Measurements from ENCODE around the gene L3MBTL3.

The L3MBTL3 gene

DNA sequence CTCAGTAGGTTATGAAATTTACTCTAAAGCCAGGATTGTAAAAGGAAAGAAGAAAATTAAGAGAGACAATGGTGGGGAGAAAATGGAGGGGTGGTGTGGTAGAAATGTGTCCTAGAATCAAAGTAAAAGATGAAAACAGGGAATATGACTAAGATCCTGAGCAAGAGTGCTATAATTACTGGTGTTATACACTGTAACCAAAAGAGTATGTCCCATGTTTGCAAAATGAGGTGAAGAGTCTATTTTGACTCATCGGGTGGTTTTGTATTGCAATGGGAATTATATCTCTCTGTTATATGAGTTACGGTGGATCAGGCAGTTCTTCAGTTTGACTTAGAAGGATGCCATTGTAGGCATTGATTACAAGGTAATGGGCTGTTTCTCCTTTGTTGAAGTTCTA, 8.5 kb downstream of the L3MBTL3 start:
- DNase-seq (ENCODE audit: low read depth in 3 of 3), result no peak

DNA sequence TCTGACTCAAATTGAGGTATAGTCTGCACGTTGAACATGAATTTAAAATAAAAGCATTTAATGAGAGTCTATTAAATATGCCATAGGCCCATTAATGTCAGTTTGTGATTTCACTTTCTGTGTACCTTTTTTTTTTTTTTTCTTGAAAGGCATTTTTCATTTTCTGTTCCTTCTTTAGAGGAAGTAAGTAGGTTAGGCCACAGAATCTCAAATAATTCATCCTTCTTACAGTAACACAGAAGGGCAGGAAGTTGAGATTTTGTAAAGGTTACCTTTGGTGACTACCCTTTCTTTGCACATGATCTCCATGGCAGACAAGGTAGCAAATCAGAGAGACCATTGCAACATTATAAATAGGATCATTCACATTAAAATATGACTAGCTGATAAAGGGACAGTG, 9.6 kb downstream of the L3MBTL3 start:
- DNase-seq (ENCODE audit: low read depth in 3 of 3), result no peak

DNA sequence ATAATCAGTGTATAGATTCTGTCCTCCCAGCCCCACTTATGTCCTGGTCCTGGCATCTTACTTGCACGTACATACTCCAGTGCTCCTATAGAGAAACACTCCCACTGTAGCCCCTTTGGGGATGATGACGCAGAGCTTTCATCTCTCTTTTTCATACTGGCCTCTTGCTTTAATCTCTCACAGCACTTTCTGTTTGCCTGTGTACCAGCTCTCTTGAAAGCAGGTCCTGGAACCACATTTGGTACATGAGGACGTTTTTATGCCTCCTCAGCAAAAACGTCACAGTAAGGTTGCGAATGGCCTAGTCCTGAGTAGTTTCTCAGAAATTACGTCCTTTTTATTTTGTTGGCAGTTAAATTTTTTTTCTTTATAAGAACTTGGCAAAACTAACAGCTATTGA, 10.8 kb downstream of the L3MBTL3 start:
- no peak for DNase-seq (ENCODE audit: low read depth in 3 of 3)

DNA sequence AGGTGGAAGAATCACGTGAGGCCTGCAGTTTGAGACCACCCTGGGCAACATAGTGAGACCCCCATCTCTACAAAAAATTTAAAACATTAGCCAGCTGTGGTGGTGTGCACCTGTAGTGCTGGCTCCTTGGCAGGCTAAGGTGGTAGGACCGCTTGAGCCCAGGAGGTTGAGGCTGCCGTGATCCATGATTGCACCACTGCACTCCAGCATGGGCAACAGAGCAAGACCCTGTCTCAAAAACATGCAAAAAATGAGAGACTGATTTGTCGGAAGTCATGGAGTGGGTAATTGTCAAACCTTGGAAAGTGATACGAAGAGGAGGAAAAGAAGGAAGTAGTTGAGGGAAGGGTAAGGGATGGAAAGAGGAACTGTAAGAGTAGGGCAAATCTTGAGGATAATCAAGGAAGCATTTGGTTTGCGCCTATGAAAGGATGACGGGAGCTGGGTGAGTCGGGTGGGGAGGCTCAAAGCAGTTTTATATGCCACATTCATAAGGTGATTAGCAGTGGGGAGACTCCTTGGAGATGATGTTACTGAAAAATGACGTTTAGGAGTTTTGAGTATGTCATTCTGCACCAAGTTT, 14.5 kb downstream of the L3MBTL3 start:
- DNase-seq (ENCODE audit: low read depth in 3 of 3), result no peak

DNA sequence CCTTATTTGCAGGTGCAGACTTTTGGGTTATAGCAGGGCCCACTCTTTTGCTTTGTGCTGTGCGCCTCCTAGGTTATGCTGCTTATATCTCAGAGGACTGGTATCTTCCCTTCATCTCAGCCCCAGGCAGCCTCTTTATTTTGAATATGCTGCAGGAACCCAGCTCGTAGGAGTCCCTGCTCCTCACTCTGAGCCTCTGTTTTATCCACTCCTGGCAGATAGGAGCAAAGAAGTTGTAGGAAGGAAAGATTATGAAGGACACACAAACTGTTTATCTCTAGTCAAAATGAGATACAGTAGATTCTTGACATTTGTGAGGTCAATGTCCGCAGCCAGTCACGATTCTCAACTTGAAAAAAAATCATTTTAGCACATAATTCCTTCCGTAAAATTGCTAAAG, 15.6 kb downstream of the L3MBTL3 start:
- DNase-seq (ENCODE audit: low read depth in 3 of 3), result no peak

DNA sequence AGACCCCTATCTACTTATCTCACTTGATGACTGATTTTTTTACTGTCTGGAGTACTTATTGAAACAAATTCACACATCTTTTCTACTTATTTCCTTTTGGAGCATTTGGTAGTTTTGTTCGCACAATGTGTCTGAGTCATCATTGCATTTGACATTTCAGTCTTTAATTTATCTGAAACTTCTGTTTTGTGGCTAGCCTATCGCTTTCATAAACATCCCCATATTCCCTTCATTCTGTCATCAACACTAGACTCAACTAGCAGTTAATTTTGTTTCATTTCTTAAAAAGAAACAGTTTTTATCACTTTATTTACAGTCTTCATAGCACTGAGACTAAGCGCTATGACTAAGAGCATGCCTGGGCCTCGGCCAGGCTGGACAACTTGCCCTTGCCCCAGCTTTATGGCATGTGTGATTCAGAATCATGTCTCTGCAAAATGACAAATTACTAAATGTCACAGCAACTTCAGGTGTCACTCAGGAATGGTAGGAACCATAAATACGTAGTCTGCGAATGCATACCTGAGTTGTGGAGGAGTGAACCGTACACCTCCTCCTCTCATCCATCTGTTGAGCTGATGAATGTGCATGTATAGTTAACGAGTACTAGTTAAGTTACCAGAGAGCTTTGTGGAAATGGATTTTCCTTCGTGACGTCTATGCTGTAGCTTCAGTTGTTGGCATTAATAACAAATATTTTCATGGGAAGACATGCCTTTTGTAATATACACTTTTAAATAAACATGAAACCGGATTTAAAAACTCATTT, 16.2 kb downstream of the L3MBTL3 start:
- DNase-seq (ENCODE audit: low read depth in 3 of 3), result peak in 1 of 3 experiments; percentile 19

DNA sequence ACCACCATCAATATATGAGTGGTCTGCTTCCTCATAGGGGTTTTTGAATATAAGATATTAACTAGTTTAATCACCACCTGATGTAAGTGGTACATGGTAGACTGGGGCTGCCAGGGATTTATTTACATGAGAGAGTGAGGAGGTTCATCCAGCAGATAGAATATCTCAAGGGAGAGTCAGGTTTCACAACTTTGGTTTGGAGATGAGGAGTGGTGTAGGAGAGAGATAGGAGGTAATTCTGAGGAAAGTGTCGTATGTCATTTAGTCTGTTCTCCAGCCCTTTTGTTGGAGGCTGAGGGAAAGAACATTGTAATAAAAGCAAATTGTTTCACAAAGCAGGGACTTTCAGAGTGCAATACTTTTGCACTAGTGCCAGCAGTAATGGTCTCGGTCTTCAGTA, 16.8 kb downstream of the L3MBTL3 start:
- no peak for DNase-seq (ENCODE audit: low read depth in 3 of 3)

DNA sequence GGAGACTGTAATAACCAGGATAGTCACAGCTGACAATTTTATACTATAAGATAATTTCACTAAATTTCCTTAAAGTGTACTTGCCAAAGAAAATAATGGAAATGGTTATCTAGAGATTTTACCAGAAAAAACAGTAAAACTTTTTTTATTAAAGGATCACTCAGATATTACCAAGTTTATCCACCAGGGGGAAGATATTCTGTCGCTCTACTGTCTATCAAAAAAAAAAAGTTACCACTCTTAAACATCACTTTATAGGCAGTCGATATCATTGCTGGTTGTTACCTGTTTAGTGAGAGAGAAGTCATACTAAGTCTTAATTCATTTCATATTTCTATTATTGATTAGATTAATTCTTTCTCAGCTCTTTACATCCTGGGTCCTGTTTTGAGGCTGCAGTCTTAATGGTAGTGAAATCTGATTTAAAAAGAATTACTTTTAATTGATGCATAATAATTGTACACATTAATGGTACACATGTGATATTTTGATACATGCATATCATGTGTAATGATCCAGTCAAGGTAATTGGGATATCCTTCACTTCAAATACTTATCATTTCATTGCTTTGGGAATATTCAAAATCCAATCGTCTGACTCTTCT, 18.9 kb downstream of the L3MBTL3 start:
- DNase-seq (ENCODE audit: low read depth in 3 of 3), result no peak

DNA sequence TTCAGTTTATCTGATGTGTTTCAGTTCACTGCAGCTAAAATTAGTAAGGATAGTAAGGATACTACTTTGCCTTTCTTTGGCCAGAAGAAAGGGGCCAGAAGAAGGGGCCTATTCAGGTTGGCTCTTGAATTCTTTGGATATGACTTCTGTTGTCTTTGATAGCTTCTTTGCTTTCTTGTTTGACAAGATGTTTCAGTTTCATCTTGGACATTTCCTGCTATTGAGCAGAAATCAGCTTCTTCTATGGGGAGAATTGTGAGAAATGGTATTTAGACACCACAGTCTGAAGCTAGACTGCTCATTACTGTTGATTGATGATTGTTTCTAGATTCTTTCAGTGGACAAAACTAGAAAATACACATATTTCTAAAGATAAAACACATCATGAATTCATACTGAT, 23.2 kb downstream of the L3MBTL3 start:
- DNase-seq (ENCODE audit: low read depth in 3 of 3), result no peak

DNA sequence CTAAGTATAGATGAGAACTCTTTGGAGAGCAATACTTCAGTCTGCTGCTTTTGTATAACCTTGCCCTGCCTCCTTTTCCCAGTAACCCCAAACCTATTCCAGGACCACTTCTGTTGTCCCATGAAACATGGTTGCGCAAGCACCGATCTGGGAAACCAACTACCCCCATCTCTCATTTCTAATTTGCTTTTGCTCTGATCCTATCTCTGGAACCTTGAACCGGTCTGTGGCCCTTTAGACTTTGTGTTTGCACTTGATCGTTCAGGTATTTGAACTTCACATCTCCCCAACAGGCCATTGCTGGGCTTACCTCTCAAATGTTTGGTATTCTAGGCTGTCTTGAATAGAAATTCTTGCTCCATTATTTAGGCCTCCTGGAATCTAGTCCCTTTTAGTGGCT, 25.0 kb downstream of the L3MBTL3 start:
- no peak for DNase-seq (ENCODE audit: low read depth in 3 of 3)

DNA sequence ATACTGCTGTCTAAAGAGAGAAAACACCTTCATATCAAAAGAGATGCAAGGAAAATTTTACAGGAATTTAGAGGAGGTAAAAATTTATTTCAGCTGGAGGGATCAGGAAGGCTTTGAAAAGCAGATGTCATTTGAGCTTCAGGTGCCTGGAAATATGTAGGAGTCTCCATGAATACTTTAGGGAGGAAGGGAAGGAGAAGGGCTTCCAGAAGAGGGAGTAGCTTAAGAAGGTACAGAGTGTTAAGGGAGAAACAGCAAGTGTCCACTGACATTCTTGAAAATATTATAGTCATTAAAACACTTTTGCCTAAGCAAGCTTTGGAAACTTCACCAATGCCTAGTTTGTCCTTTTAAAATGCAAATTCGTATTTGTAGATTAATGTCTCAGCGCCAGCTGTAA, 27.2 kb downstream of the L3MBTL3 start:
- DNase-seq (ENCODE audit: low read depth in 3 of 3), result no peak

DNA sequence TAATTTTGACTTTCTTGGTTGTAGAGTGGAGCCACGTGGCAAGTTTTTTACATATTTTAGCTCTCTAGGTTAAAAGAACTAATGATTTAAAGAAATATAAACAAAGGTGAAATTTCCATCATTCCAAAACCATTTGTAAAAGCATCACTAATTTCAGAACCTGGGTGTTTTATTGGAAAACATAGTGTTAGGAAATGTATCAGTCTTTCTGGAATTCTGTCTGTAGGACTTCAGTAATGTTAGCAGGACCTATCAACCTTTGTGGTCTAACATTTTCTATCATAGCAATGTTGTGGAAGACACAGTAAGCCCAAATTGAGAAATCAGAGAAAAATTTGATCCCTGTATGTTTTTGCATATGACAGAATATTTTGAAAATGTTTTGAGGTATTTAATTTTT, 28.3 kb downstream of the L3MBTL3 start:
- DNase-seq (ENCODE audit: low read depth in 3 of 3), result no peak

DNA sequence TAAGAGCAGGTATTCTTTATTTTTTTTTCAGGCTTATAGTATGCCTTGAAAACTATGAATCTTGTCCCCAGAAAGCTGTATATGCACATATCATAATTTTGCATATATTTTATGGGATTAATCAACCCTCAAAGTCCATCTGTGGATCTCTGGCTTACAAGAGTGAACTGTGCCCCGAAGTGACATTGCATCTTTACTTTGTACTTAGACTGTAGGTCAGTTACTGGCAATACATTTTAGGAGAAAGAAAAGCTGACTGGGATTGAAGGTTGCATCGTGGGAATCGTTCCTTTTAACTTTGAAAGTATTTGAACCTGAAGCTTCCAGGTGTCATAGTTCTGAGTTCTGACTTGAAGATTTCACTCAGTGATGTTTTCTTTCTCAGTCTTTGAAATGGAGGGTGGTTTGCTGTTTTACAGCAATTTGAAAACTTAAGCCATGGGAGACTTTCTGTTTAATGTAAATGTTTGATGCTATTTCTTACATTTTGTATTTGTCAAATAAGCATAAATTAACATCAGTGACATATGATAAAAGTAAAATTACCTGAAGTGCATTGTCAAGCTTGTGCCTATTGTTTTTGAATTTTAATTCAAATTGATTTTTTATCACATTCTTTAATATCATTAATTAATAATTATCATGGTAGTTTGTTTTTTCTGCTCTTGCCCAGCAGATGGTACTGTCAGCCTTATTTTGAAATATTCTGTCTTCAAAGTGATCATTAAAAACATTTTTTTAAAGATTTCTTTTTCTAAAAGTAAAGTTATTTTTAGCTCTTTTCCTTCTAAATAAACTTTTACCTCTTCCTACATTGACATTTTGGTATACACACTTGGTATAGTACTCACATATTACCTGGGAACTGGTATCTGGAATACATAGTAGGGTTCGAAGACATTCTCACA, 29.0 kb downstream of the L3MBTL3 start:
- DNase-seq (ENCODE audit: low read depth in 3 of 3), result no peak

DNA sequence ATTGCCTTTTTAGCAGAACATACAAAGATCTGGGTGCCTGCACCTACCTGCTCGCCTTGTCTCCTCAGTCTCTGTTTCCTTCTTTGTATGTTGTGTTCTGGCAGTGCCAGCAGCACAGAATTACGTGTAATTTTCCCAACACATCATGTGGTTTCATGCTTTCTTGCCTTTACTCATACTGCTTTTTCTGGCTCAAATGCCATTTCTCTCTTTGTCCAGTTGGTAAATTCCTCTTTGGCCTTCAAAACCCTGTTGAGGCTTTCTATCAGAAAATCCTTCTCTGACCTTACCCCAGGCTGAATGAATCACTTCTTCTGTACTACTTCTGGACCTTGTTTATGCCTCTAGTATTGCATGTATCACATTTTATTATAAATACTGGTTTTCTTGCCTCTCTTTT, 31.8 kb downstream of the L3MBTL3 start:
- no peak for DNase-seq (ENCODE audit: low read depth in 3 of 3)

DNA sequence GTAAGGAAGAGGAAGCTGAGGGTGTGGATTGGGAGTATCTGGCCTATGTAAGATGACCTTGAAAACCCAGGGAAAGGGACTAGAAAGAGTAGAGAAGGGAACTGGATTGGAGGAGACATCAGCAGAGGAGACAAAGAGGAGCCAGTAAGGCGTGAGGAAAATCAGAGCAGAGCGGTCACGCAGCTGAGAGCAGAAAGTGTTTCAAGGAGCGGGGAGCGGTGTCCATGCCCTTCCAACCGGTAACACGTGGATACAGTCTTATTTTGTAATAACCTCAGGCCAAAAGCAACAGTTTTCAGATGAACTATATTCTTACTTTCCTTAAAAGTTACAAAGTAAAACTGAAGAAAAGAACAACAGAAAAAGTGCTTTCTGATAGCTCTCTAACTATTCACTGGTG, 36.3 kb downstream of the L3MBTL3 start:
- no peak for DNase-seq (ENCODE audit: low read depth in 3 of 3)

DNA sequence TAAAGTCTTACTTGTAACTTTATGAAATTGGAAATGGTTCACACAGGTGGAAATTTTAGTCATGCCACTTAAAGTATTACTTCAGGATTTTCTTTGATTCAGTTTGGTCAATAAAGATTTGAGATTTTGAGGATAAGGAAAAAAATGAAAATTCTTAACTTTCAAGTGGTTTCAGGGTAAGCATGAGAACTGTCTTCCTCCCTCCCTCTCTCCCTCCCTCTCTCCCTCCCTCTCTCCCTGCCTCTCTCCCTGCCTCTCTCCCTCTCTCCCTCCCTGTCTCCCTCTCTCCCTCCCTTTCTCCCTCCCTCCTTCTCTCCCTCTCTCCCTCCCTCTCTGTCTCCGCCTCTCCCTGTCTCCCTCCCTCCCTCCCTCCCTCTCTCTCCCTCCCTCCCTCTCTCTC, 36.9 kb downstream of the L3MBTL3 start:
- no peak for DNase-seq (ENCODE audit: low read depth in 3 of 3)

DNA sequence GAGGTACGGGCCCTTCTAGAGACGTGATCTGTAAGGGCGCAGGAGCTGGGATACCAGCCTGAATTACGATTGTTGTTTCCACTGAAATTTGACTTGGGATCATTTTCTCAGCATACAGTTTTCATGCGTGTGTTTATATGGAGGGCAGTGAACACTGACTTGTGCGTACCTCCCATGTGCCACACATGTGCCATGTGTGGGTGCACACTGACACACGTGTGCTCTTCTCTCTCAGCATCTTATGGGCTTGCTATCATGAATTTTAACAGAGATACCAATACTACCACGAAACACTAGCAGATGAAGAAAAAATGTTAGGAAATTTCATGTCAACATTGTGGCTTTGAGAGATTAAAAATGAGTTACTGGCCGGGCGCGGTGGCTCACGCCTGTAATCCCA, 39.1 kb downstream of the L3MBTL3 start:
- DNase-seq (ENCODE audit: low read depth in 3 of 3), result no peak

DNA sequence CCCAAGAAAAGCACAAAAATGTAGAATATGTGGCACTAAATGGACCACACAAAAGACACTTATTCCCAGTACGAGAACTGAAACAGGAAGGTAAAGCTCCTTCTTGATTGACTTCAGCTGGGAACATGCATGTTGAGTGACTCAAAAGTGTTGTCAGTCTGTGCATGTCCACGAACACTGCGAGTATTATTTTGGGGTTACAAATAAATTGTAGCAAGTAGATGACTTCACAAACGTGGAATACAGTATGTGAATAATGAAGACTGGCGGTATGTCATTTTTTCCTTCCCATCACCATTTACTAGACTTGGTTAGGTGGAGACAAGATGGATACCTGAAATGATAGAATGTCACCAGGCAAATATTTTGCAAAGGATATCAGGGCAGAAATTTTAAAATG, 45.4 kb downstream of the L3MBTL3 start:
- DNase-seq (ENCODE audit: low read depth in 3 of 3), result no peak

DNA sequence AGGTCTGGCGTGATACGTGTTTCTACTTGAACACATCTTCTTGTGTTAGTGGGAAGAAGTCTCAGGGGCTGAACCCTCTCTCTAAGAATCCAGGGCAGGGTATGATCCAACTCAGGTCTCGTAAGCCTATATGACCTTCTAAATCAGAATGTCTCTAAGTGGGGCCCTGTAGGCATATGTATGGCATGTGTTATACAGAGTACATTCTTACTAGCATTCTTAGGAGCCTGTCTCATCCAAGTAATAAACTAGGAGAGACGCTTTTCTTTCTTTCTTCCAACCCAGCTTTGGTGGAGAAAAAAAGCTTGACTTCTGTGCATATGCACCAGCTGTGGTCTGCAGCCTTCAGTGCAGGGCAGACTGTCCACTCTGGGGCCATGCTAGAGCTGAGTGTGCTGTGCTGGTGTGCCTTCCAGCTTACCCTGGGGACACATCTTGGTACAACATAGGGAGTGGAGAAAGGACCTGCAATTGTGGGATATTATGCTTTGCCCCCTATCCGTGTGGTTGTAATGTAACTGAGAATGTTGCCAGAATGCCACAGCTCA, 47.3 kb downstream of the L3MBTL3 start:
- DNase-seq (ENCODE audit: low read depth in 3 of 3), result no peak

DNA sequence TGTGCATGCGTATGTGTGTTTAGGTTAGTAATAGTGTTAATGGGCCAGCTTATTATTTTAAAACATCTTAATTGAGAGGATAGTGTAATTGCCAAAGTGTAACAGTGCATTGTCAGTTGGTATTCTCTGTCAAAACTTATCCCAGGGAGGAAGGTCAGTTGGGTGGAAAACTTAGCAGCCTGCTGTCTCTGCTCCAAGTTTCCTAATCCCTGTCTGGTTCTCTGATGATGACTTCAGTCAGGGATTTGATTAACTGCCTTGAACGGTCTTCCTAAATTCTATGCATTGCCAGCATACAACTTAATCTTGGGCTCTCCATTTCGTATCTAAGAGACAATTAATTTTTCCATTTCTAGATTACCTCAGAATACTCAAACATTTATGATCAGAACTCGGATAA, 51.1 kb downstream of the L3MBTL3 start:
- DNase-seq (ENCODE audit: low read depth in 3 of 3), result no peak

DNA sequence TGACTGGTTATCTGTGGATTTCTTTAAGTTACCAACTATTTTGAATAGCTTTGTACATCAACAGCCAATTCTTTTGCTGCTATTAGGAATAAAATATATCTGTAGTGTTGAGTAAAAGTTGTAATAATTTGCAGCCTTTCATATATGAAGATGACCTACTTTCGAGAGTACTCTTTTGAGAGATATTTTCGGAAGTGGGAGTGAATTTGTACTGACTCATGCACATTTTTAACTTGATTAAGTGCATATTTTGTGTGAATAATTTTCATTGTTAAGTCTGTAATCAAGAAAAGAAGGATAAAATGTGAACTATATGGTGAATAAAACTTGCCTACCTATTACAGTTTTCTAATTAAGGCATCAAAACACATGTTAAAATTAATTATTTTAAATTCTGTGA, 51.9 kb downstream of the L3MBTL3 start:
- no peak for DNase-seq (ENCODE audit: low read depth in 3 of 3)

DNA sequence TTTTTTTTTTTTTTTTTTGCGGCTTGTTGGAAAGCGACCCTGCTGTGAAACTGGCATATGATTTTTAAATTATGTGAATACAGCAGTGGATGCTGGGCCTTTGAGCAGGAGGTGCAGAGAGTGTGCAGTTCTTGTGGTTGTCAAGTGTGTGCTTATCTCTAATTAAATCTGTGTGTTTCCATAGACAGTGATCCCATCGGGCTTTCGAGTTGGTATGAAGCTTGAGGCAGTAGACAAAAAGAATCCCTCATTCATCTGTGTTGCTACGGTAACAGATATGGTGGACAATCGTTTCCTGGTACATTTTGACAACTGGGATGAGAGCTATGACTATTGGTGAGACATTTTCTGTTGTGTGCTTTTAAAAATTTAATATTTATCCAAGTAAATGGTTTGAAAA, 52.4 kb downstream of the L3MBTL3 start:
- no peak for DNase-seq (ENCODE audit: low read depth in 3 of 3)
